Calu3 (cell line): ENCODE measurements around the gene BOK. TPM values are rescaled to one million over a fixed set of nuclear protein-coding genes. Genes with fewer than 3 reads are reported as not detected.
A peak's percentile ranks its signal among the peaks of the same experiment; 100 is the strongest.

Experiments used
- BruUV-seq: library from RNA; stranded (reverse); fragments of 400-500 nt; replicated peaks from 2 replicates; lab custom pipeline; 2021; lab: Mats Ljungman, UMichigan
- CTCF ChIA-PET: fragments of 300-600 bp; sonication (Branson Sonifier 250); formaldehyde crosslinking; loops from one replicate; lab custom pipeline; 2022; ENCODE audit warnings: antibody characterized with exemption; lab: Charles Lee
- DNase-seq: peaks from one replicate; pipeline ENCODE4 v3.0.0; 2022
- H3K27ac Mint-ChIP-seq: one replicate; pipeline ENCODE4 v1.8.0; 2022; ENCODE audit warnings: mixed read lengths; ENCODE audit not compliant: unreplicated experiment
- H3K27me3 Mint-ChIP-seq: one replicate; pipeline ENCODE4 v1.8.0; 2022; ENCODE audit warnings: mixed read lengths; ENCODE audit not compliant: unreplicated experiment
- H3K36me3 Mint-ChIP-seq: one replicate; pipeline ENCODE4 v1.8.0; 2022; ENCODE audit warnings: mild to moderate bottlenecking, moderate library complexity, mixed read lengths; ENCODE audit not compliant: insufficient read depth, unreplicated experiment
- H3K4me1 Mint-ChIP-seq: one replicate; pipeline ENCODE4 v1.8.0; 2022; ENCODE audit warnings: mild to moderate bottlenecking, low read depth, mixed read lengths; ENCODE audit not compliant: unreplicated experiment
- H3K4me3 Mint-ChIP-seq: one replicate; pipeline ENCODE4 v1.8.0; 2022; ENCODE audit warnings: mild to moderate bottlenecking, low read depth, moderate library complexity, mixed read lengths; ENCODE audit not compliant: unreplicated experiment
- H3K9me3 Mint-ChIP-seq: one replicate; pipeline ENCODE4 v1.8.0; 2022; ENCODE audit warnings: low read depth, mixed read lengths; ENCODE audit not compliant: unreplicated experiment
- intact Hi-C: fragments of 100-400 bp; cut with micrococcal nuclease; formaldehyde crosslinking; loops from one replicate; pipeline ENCODE4 v1.10.0; 2022; ENCODE audit not compliant: unreplicated experiment
- total RNA-seq: library from RNA; stranded (reverse); gene quantifications from 2 replicates; pipeline ENCODE4 v1.2.3, GENCODE V29; 2022
- TF ChIP-seq, protein P1 (sequence below): fragments of 200-600 bp; IDR thresholded peaks from one replicate; pipeline ENCODE4 v1.8.0; 2022; ENCODE audit warnings: antibody characterized with exemption; ENCODE audit not compliant: unreplicated experiment

The BOK gene
- total RNA-seq, 1 experiment from 2014 or later, result 30.1 TPM

DNA sequence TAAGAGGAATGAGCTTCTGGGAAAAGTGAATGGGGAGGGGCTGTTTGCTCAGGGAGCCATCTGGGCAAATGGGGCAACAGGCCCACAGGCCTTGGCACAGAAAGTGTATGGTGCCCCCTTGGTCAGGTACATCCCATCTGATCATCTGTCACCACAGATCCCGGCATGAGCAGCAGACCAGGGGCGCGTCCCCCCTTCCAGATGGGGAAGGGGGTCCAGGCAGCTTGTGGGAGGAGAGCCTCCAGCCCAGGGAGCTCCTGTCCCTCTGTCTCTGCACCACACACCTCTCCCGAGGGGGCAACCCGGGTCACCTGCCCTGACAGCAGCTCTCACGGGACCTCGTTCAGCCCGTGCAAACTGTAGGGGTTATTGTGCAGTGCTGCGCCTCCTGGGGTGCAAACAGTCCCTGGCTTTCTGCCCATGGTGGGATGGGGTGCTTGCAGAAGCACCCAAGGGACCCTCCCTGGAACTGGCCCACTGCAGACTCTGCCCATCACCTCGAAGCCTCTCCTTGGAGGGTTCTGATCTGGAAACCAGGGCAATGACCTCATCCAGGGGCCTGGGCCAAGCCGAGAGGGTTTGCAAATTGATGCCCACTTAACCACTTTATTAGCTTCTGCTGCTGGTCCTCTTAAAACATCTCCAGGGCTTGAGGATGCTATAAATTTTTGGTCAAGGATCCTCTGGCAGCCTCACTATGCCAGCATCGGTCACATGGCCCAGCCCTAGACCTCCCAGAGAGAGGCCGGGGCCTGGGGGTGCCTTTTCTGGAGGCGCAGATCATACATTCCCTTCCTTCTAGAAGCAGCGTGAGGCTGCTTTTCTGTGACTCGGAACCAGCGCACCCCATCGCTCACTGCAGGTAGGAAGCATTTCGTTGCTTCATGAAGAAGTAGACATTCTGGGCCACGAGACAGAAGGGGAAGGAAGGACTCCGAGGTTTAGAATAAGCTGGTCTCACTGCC lies 7.6 kb upstream of the BOK start:
- CTCF ChIA-PET, result no interaction called here
- Mint-ChIP-seq H3K4me1 (peaks cover 9% of the 10 kb centered on the region), H3K27me3 (peaks cover 29% of the 10 kb centered on the region), H3K4me3 (peak overlapping the region; percentile 54), H3K9me3 (no peaks in the 10 kb centered on the region), H3K27ac (no peak overlapping the region), H3K36me3 (no peaks in the 10 kb centered on the region)
- intact Hi-C loops, result no loop called here
- TF ChIP-seq, protein P1, sequence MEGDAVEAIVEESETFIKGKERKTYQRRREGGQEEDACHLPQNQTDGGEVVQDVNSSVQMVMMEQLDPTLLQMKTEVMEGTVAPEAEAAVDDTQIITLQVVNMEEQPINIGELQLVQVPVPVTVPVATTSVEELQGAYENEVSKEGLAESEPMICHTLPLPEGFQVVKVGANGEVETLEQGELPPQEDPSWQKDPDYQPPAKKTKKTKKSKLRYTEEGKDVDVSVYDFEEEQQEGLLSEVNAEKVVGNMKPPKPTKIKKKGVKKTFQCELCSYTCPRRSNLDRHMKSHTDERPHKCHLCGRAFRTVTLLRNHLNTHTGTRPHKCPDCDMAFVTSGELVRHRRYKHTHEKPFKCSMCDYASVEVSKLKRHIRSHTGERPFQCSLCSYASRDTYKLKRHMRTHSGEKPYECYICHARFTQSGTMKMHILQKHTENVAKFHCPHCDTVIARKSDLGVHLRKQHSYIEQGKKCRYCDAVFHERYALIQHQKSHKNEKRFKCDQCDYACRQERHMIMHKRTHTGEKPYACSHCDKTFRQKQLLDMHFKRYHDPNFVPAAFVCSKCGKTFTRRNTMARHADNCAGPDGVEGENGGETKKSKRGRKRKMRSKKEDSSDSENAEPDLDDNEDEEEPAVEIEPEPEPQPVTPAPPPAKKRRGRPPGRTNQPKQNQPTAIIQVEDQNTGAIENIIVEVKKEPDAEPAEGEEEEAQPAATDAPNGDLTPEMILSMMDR, result no peak
- no TSS peak for BruUV-seq
- no peak for DNase-seq

DNA sequence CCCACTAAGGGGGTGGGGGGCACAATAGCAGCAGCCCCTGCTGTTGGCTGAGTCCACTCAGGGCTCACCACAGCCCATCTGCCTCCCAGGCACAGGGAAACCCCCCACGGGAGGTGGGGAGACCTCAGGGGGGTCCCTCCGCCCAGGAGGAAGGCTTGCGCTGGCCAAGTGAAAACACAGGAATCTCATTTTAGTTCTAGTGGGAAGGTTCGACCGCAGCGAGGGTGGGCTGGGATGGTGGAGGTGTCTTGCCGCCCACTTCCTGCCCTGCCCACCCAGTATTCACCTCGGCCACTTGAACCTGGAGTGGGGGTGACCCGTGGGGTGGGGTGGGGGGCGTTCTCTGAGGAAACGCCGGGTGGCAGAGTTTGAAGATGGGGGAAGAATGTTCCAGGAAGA lies 6.9 kb upstream of the BOK start:
- CTCF ChIA-PET, result no interaction called here
- no peaks in the 10 kb centered on the region for H3K9me3 Mint-ChIP-seq
- BruUV-seq, result no TSS peak
- H3K4me3 Mint-ChIP-seq, result peak overlapping the region; percentile 54
- H3K27ac Mint-ChIP-seq, result no peak overlapping the region
- intact Hi-C loops, result no loop called here
- H3K27me3 Mint-ChIP-seq, result peaks cover 29% of the 10 kb centered on the region
- H3K4me1 Mint-ChIP-seq, result peaks cover 9% of the 10 kb centered on the region
- no peak for DNase-seq
- H3K36me3 Mint-ChIP-seq, result no peaks in the 10 kb centered on the region
- TF ChIP-seq, protein P1, result no peak

DNA sequence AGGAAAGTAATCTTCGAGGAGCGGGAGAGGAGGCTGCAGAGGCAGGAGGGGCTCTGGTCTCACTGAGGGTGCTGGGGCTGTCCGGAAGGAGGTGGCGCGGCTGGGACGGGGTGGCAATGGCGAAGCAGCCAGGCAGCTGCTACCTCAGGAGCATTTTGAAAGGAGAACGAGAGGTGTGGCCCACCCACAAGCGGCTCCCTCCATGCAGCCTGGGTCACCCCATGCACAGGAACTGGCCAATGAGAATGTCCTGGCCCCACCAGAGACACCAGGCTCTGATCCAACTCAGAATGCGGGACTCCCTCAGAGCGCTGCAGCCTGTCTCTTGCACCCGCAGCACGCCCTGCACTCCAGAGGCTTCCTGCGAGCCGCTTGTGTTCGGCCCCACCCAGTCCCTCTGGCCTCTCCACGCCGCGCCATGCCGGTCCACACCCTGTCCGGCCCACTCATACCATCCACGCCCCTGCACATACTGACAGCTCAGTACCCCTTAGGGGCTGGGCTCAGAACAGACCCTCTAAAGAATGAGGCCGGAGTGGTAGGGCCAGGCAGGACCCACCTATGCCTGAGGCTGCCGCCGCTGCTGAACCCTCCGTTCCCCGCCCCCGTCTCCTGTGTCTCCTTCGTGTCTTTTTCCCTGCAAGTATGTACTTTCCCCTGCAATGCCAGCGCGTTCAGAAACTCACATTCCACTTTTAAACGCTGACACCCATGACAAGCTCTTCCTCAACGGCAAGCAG lies 6.4 kb upstream of the BOK start:
- TF ChIP-seq, protein P1, result no peak
- Mint-ChIP-seq H3K27me3 (peaks cover 29% of the 10 kb centered on the region), H3K27ac (no peak overlapping the region), H3K4me3 (peak overlapping the region; percentile 54), H3K36me3 (no peaks in the 10 kb centered on the region), H3K9me3 (no peaks in the 10 kb centered on the region), H3K4me1 (peaks cover 9% of the 10 kb centered on the region)
- intact Hi-C loops, result no loop called here
- no TSS peak for BruUV-seq
- DNase-seq, result no peak
- CTCF ChIA-PET, result no interaction called here

DNA sequence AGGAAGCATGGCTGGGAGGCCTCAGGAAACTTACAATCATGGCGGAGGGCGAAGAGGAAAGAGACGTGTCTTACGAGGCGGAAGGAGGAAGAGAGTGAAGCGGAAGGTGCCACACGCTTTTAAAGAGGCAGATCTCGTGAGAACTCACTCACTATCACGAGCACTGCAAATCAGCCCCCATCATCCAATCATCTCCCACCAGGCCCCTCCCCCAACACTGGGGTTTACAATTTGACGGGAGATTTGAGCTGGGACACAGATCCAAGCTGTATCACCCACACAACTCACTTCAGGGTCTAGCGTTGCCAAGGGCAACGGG lies 5.1 kb upstream of the BOK start:
- CTCF ChIA-PET, result no interaction called here
- intact Hi-C loops, result no loop called here
- Mint-ChIP-seq H3K27me3 (peaks cover 29% of the 10 kb centered on the region), H3K9me3 (no peaks in the 10 kb centered on the region), H3K27ac (no peak overlapping the region), H3K4me1 (peaks cover 18% of the 10 kb centered on the region), H3K4me3 (no peak overlapping the region), H3K36me3 (peaks cover 6% of the 10 kb centered on the region)
- DNase-seq, result no peak
- BruUV-seq, result no TSS peak
- TF ChIP-seq, protein P1, result no peak
